ENCODE results near the gene KRT75.

KRT75 gene

DNA sequence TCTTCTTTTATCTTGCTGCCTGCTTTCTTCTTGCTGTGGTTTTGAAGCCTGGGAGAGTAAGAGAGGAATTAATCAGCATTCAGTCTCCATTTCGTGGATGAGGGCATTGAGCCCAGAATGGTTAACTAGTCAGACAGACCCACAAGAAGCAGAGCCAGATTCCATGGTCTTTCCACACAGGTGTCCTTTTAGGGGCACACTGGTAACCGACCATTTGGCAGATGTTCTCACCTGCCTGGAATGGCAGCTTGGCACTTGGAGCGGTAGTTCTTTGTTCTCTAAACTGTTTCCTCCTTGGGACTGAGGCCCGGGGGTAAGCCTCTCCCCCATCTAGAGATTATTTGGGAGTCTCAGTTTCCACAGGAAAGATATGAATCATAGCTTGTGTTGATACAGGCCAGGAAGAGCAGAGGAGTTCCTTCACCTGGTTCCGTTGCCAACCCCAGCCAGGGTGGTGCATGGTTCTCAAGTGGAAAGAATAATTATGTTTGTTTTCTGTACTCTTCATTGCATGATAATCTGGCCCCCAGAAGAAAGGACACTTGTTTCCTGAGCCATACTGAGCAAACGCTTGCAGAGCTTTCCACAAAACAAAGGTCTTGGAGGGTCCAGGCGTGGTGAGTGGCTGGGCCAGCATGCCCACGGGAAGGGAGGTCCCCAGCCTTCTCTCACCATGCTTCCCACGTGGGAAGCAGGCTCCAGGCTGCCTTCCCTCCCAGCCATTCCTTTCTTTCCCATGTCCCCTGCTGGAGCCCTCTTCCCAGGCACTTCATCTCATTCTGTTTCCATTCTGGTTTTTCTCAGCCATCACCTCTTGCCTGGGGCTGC lies 2.0 kb upstream of the KRT75 start:
- H3K4me3 ChIP-seq (ENCODE audit: low read depth, low read length) = no peak overlapping the region
- TF ChIP-seq, protein P1, sequence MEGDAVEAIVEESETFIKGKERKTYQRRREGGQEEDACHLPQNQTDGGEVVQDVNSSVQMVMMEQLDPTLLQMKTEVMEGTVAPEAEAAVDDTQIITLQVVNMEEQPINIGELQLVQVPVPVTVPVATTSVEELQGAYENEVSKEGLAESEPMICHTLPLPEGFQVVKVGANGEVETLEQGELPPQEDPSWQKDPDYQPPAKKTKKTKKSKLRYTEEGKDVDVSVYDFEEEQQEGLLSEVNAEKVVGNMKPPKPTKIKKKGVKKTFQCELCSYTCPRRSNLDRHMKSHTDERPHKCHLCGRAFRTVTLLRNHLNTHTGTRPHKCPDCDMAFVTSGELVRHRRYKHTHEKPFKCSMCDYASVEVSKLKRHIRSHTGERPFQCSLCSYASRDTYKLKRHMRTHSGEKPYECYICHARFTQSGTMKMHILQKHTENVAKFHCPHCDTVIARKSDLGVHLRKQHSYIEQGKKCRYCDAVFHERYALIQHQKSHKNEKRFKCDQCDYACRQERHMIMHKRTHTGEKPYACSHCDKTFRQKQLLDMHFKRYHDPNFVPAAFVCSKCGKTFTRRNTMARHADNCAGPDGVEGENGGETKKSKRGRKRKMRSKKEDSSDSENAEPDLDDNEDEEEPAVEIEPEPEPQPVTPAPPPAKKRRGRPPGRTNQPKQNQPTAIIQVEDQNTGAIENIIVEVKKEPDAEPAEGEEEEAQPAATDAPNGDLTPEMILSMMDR (IDR thresholded peaks at IDR 0.05; ENCODE audit: low read depth, low read length) = no peak

DNA sequence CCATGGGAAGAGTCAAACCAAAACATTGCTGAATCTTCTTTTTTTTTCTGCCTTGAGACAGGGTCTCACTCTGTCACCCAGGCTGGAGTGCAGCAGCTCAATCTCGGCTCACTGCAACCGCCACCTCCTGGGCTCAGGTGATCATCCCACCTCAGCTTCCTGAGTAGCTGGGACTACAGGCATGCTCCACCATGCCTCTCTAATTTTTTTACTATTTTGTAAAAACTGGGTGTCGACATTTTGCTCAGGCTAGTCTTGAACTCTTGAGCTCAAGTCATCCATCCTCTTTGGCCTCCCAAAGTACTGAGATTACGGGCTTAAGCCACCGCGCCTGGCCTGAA lies 1.5 kb upstream of the KRT75 start:
- TF ChIP-seq, protein P1 (IDR thresholded peaks at IDR 0.05; ENCODE audit: low read depth, low read length) = no peak
- no peak overlapping the region for H3K4me3 ChIP-seq (ENCODE audit: low read depth, low read length)

DNA sequence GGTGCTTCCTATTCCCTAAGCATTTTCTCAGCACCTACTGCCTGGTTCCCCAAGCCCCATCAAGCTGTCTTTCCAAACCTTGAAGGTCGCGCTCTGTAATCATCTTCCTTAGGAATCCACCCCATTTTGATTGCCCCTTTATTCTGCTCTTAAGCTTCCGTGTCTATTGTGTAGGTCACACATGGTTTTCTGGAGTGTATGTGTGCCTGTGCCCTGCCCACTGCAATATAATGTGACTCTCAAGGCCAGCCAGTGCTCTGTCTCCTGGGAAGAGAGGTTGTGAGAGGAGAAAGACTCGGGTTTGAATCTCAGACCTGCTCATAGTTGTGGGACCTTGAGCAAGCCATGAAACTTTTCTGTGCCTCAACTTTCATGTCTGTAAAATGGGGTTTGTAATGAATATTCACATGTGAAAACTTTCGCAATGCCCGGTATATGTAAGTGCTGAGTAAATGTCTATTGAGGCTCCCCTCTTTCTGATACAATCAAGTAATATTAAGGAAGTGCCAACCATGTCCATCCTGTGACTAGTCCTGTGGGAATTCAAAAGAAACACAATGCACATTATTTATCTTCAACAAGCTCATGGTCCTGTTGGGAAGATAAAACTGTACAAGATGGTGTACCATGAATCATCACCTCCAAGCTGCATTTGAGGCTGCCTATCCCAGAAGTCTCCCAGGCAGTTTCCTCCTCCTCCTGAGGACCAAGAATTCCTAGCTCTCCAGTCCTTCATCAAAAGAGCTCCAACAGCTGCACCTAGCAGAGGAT lies 774 bp upstream of the KRT75 start:
- H3K4me3 ChIP-seq (ENCODE audit: low read depth, low read length) = no peak overlapping the region
- TF ChIP-seq, protein P1 (IDR thresholded peaks at IDR 0.05; ENCODE audit: low read depth, low read length) = no peak

DNA sequence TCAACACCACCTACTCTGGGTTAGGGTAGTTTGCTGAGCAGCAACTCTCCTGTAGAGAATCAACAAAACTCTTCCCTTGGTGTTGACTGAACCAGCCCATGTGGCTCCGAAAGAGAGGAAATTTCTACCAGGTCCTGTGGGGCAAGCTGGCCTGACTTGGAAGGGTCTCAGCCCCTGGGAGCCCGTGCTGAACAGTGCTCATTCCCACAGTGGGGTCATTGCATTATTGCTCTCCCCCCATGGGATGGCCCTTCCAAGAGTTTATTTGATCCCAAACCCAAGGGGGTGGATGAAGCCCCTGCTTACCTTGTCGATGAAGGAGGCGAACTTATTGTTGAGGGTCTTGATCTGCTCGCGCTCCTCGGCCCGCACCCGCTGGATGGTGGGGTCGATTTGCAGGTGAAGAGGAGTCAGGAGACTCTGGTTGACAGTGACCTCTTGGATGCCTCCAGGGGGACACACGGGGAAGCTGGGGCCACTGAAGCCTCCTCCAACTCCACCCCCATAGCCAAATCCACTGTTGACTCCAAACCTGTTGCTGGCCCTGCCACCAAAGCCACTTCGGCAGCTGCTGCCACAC lies 580 bp downstream of the KRT75 start:
- TF ChIP-seq, protein P1 (IDR thresholded peaks at IDR 0.05; ENCODE audit: low read depth, low read length) = no peak

DNA sequence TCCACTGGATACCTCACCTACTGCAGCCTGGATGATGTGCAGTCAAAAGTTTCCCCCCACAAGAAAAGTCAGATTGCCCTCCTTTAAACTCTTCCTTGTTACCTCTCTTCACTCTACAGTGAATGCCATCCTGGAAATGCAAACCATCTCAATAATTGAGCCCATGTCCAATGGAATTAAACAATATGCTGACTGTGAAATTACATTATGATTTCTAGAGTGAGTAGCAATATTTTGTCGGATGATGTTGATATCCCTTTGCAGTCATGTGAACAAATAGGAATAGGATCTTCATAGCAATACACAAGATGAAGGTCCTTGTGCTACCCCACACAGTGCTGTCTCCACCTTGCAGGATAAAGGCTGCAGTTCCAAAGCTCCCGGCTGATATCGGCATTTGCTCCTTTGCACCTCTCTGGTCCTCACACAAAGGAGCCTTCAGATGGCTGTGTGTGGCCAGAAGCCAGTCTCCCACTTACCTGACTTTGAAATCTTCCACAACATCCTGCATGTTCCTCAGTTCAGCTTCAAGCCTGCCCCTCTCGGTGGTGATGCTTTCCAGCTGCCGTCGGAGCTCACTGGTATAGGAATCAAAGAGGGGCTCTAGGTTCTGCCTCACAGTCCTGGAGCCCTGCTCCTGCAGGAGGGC lies 1.5 kb downstream of the KRT75 start:
- TF ChIP-seq, protein P1 (IDR thresholded peaks at IDR 0.05; ENCODE audit: low read depth, low read length) = no peak

More for the DNA sequence above, 580 bp downstream of the KRT75 start:
- H3K4me3 ChIP-seq (ENCODE audit: low read depth, low read length) = no peak overlapping the region

DNA sequence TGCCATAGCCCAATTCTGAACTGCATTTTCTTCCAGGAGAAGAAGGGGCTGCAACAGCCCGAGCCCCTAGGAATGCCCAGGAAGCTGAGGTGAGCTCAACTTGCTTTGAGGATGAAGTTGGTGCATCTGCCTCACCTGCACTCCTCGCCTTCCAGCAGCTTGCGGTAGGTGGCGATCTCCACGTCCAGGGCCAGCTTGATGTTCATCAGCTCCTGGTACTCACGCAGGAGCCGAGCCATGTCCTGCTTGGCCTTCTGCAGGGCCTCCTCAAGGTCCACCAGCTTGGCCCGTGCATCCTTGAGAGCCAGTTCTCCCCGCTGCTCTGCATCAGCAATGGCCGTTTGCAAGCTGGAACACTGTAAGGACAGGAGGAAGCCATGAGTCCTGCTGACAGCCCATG lies 6.0 kb downstream of the KRT75 start:
- TF ChIP-seq, protein P1 (IDR thresholded peaks at IDR 0.05; ENCODE audit: low read depth, low read length) = no peak
- no peak overlapping the region for H3K4me3 ChIP-seq (ENCODE audit: low read depth, low read length)

More for the DNA sequence above, 1.5 kb downstream of the KRT75 start:
- H3K4me3 ChIP-seq (ENCODE audit: low read depth, low read length) = no peak overlapping the region
